ENCODE data around the gene STEAP4. TPM values are rescaled to one million over a fixed set of nuclear protein-coding genes. Genes with fewer than 3 reads are reported as not detected.

STEAP4 gene
- 0.54 TPM for total RNA-seq (ENCODE audit: unreplicated experiment)
- long read RNA-seq: 0 reads

DNA sequence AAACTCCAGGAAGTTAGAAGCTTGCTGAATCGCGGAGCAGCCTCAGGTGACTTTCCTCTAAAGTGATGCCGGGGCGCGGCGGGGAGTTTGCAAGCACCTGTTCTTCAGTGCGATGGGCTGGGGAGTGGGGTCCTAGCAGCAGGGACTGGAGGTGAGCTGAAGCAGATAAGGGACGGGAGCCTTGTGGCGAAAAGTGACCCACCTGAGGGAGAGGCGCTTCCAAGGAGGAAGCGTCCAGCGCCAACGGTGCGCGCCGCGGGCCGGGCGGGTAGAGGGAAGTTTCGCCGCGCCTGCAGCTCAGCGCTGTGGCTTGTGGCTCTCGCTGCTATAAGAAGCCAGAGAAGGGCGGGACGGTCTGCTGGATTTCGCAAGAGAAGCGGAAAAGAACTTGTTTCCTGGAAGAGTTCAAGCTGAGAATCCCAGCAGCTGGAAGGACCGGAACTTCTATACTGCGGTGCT is at the start of gene STEAP4:
STEAP4 (minus strand) TSS at position 305 of the 459 bp plus-strand sequence. CDS start 22,625 bp downstream, outside the sequence.
- TF ChIP-seq, protein P1, sequence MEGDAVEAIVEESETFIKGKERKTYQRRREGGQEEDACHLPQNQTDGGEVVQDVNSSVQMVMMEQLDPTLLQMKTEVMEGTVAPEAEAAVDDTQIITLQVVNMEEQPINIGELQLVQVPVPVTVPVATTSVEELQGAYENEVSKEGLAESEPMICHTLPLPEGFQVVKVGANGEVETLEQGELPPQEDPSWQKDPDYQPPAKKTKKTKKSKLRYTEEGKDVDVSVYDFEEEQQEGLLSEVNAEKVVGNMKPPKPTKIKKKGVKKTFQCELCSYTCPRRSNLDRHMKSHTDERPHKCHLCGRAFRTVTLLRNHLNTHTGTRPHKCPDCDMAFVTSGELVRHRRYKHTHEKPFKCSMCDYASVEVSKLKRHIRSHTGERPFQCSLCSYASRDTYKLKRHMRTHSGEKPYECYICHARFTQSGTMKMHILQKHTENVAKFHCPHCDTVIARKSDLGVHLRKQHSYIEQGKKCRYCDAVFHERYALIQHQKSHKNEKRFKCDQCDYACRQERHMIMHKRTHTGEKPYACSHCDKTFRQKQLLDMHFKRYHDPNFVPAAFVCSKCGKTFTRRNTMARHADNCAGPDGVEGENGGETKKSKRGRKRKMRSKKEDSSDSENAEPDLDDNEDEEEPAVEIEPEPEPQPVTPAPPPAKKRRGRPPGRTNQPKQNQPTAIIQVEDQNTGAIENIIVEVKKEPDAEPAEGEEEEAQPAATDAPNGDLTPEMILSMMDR (IDR thresholded peaks at IDR 0.05; ENCODE audit: unreplicated experiment): no peak
- peak; percentile 70 for DNase-seq (ENCODE audit: low spot score)
- Mint-ChIP-seq H3K4me3 (ENCODE audit: unreplicated experiment) (peak within 1 kb of the TSS; percentile 80), H3K36me3 (ENCODE audit: low read depth, unreplicated experiment) (no peaks in the 10 kb centered on the region), H3K9me3 (ENCODE audit: unreplicated experiment) (no peaks in the 10 kb centered on the region), H3K27me3 (ENCODE audit: unreplicated experiment) (no peaks in the 10 kb centered on the region), H3K27ac (ENCODE audit: unreplicated experiment) (no peak within 1 kb of the TSS), H3K4me1 (ENCODE audit: unreplicated experiment) (peaks cover 4% of the 10 kb centered on the region)

DNA sequence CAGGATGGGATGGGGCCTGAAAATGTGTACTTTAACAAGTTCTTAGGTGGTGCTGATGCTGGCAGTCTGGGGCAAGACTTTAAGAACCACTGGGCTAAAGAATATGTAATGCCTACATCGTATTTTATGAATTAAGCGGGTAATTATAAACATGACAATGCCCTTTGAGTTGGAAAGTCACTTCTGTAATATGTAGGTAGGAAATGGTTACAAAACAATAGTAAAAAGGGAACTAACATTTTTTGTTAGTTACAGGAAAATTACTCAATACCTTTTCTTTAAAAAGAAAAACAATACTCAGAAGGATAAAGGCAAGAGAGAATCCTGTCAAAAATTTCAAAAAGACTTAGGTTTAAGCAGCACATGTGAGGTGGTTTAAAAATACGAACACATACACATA is 48.3 kb upstream of the STEAP4 start:
- Mint-ChIP-seq H3K4me3 (ENCODE audit: unreplicated experiment) (no peak overlapping the region), H3K36me3 (ENCODE audit: low read depth, unreplicated experiment) (no peaks in the 10 kb centered on the region)
- TF ChIP-seq, protein P1 (IDR thresholded peaks at IDR 0.05; ENCODE audit: unreplicated experiment): no peak

DNA sequence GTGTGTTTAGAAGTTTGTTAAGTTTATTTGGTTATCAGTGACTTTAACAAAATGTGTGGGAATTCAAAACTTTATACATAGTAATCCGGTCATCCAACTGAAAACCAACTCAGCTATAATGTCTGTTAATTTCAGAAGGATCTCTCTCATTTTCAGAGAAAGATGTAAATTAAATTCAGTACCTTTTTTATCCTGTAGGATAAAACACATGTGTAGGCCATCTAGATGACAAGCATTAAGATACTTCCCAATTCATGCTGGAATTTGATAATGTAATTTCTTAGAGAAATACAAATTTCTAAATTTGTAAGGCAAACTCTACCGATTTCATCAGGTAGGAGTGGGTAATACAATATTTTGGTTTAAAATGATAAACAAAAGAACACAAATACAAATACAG is 43.4 kb upstream of the STEAP4 start:
- H3K36me3 Mint-ChIP-seq (ENCODE audit: low read depth, unreplicated experiment): no peaks in the 10 kb centered on the region
- no peaks in the 10 kb centered on the region for H3K9me3 Mint-ChIP-seq (ENCODE audit: unreplicated experiment)
- no peak overlapping the region for H3K4me3 Mint-ChIP-seq (ENCODE audit: unreplicated experiment)
- H3K27me3 Mint-ChIP-seq (ENCODE audit: unreplicated experiment): peaks cover 2% of the 10 kb centered on the region
- no peak for DNase-seq (ENCODE audit: low spot score)
- H3K27ac Mint-ChIP-seq (ENCODE audit: unreplicated experiment): no peak overlapping the region
- TF ChIP-seq, protein P1 (IDR thresholded peaks at IDR 0.05; ENCODE audit: unreplicated experiment): no peak
- H3K4me1 Mint-ChIP-seq (ENCODE audit: unreplicated experiment): no peaks in the 10 kb centered on the region

More for the DNA sequence above, 48.3 kb upstream of the STEAP4 start:
- no peak overlapping the region for H3K27ac Mint-ChIP-seq (ENCODE audit: unreplicated experiment)
- no peak for DNase-seq (ENCODE audit: low spot score)
- peaks cover 2% of the 10 kb centered on the region for H3K27me3 Mint-ChIP-seq (ENCODE audit: unreplicated experiment)
- H3K9me3 Mint-ChIP-seq (ENCODE audit: unreplicated experiment): no peaks in the 10 kb centered on the region
- no peaks in the 10 kb centered on the region for H3K4me1 Mint-ChIP-seq (ENCODE audit: unreplicated experiment)

DNA sequence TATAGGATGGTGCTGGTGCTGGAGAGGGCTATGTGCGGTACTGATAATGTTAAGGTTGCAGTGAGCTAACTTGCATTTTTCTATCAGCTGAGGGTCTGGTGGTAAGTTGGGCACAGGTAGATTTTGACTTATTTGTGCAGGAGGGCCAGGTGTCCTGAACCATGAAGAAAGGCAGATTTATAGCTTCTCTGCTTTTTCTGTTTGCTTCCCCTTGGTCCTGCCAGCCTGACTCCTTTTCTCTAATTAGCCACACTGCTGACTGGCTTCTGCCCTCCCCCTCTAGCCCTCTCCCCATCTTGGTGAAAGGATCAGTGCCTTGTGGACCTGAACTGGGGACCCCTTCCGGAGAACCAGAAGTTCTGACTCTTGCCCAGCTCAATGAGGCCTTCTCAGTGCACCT is 40.8 kb upstream of the STEAP4 start:
- Mint-ChIP-seq H3K4me3 (ENCODE audit: unreplicated experiment) (no peak overlapping the region), H3K9me3 (ENCODE audit: unreplicated experiment) (no peaks in the 10 kb centered on the region), H3K4me1 (ENCODE audit: unreplicated experiment) (no peaks in the 10 kb centered on the region), H3K27ac (ENCODE audit: unreplicated experiment) (no peak overlapping the region), H3K36me3 (ENCODE audit: low read depth, unreplicated experiment) (no peaks in the 10 kb centered on the region), H3K27me3 (ENCODE audit: unreplicated experiment) (no peaks in the 10 kb centered on the region)
- TF ChIP-seq, protein P1 (IDR thresholded peaks at IDR 0.05; ENCODE audit: unreplicated experiment): no peak
- DNase-seq (ENCODE audit: low spot score): no peak

DNA sequence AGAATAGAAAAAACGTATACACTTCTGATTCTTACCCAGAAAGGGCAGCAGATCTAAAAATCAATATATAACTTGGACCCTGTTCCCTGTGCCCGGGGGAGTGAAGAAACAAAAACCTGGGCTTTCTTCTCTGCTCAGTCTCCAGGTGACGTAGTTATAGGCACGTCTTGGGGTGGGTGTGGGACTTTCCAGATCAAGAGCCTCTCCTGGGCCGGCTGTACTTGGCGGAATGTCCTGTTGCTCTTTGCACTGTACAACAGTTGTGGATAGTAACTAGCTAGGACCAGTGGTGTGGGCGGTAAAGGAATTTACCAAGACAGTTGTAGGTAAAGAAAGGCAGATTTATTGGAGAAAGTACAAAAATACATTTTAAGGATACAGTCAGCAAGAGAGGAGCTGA is 40.4 kb upstream of the STEAP4 start:
- Mint-ChIP-seq H3K27ac (ENCODE audit: unreplicated experiment) (no peak overlapping the region), H3K27me3 (ENCODE audit: unreplicated experiment) (no peaks in the 10 kb centered on the region), H3K9me3 (ENCODE audit: unreplicated experiment) (no peaks in the 10 kb centered on the region), H3K36me3 (ENCODE audit: low read depth, unreplicated experiment) (no peaks in the 10 kb centered on the region), H3K4me3 (ENCODE audit: unreplicated experiment) (no peak overlapping the region), H3K4me1 (ENCODE audit: unreplicated experiment) (no peaks in the 10 kb centered on the region)
- TF ChIP-seq, protein P1 (IDR thresholded peaks at IDR 0.05; ENCODE audit: unreplicated experiment): no peak
- no peak for DNase-seq (ENCODE audit: low spot score)
